Measurements from ENCODE around the gene MAST2. TPM values are rescaled to one million over a fixed set of nuclear protein-coding genes. Genes with fewer than 3 reads are reported as not detected.

Gene MAST2
- total RNA-seq, 1 donor from 2014 or later = 22.0 TPM

- Histone ChIP-seq H3K9me3 (no peaks in the 10 kb centered on the region), H3K4me1 (no peaks in the 10 kb centered on the region), H3K27ac (no peak overlapping the region), H3K27me3 (no peaks in the 10 kb centered on the region), H3K4me3 (no peak overlapping the region), H3K36me3 (no peaks in the 10 kb centered on the region)
- DNase-seq = no peak
- no peak for TF ChIP-seq CTCF (IDR thresholded peaks at IDR 0.05)
- ATAC-seq = no peak
- intact Hi-C loops (cut with DNase I) = no loop called here
Measured at GRCh38 chr1:46081619-46082018, 278.2 kb downstream of the MAST2 start.

GRCh38 chr1:46083579-46083978 is 280.2 kb downstream of the MAST2 start:
- H3K27ac ChIP-seq = no peak overlapping the region
- ATAC-seq = no peak
- H3K36me3 ChIP-seq = no peaks in the 10 kb centered on the region
- no peak for TF ChIP-seq CTCF (IDR thresholded peaks at IDR 0.05)
- DNase-seq = no peak
- intact Hi-C loops (cut with DNase I) = no loop called here
- no peaks in the 10 kb centered on the region for H3K27me3 ChIP-seq
- H3K9me3 ChIP-seq = no peaks in the 10 kb centered on the region
- no peaks in the 10 kb centered on the region for H3K4me1 ChIP-seq
- H3K4me3 ChIP-seq = no peak overlapping the region

- no peak for ATAC-seq
- no peak overlapping the region for H3K27ac ChIP-seq
- no peak for TF ChIP-seq CTCF (IDR thresholded peaks at IDR 0.05)
- H3K27me3 ChIP-seq = no peaks in the 10 kb centered on the region
- H3K4me1 ChIP-seq = no peaks in the 10 kb centered on the region
- DNase-seq = no peak
- intact Hi-C loops (cut with DNase I) = no loop called here
- no peak overlapping the region for H3K4me3 ChIP-seq
- H3K36me3 ChIP-seq = no peaks in the 10 kb centered on the region
- no peaks in the 10 kb centered on the region for H3K9me3 ChIP-seq
Measured at GRCh38 chr1:46084553-46085451, 281.4 kb downstream of the MAST2 start.

Other genes with a start within 250 kb of the MAST2 start
- gene NASP, start 219.6 kb upstream of the MAST2 start, total RNA-seq = 49.8 TPM
- gene CCDC17, start 179.6 kb upstream of the MAST2 start, total RNA-seq = 5.0 TPM
- 137 TPM for gene GPBP1L1, start 117.1 kb upstream of the MAST2 start, total RNA-seq
- gene TMEM69, start 115.4 kb upstream of the MAST2 start, total RNA-seq = 15.5 TPM
- 16.1 TPM for gene IPP, start 53.0 kb upstream of the MAST2 start, total RNA-seq